Measurements from ENCODE around the gene COL26A1.

GRCh38 chr7:101405474-101406067, 42.9 kb downstream of the COL26A1 start:
- no peak for TF ChIP-seq CTCF (conservative IDR thresholded peaks at IDR 0.05; ENCODE audit: low read length)
- TF ChIP-seq EZH2phosphoT487 (IDR thresholded peaks at IDR 0.05; ENCODE audit: borderline replicate concordance, low read depth, low read length), result no peak

Measured in OCI-LY7 (cell line).